Measurements from ENCODE around the gene STX8.
A peak's percentile ranks its signal among the peaks of the same experiment; 100 is the strongest.

Gene STX8

GRCh38 chr17:9270921-9271320, 304.7 kb downstream of the STX8 start:
- Histone ChIP-seq H3K9me3 (ENCODE audit: control insufficient read depth, insufficient read depth, low read depth, low read length) (no peaks in the 10 kb centered on the region), H3K4me3 (ENCODE audit: low read depth, low read length) (no peak overlapping the region), H3K27ac (ENCODE audit: extremely low read depth, low read depth, low read length) (no peak overlapping the region), H3K4me1 (ENCODE audit: control insufficient read depth, insufficient read depth, low read length) (no peaks in the 10 kb centered on the region), H3K36me3 (ENCODE audit: control insufficient read depth in 2 of 2, insufficient read depth in 1 of 2, low read length in 2 of 2) (no peaks in the 10 kb centered on the region)
- POLR2A ChIA-PET = no interaction called here
- CTCF ChIA-PET = no interaction called here
- TF ChIP-seq ZNF701 (tag by site-specific recombination; IDR thresholded peaks at IDR 0.05) = no peak
- no peak for TF ChIP-seq ZNF704 (tag by site-specific recombination; IDR thresholded peaks at IDR 0.05)
- no peak for TF ChIP-seq ZNF202 (tag by site-specific recombination; IDR thresholded peaks at IDR 0.05; ENCODE audit: borderline replicate concordance)
- no peak for TF ChIP-seq ZSCAN16 (tag by site-specific recombination; IDR thresholded peaks at IDR 0.05)
- no peak for TF ChIP-seq ZNF449 (tag by site-specific recombination; IDR thresholded peaks at IDR 0.05)

- no peak overlapping the region for H3K4me3 ChIP-seq (ENCODE audit: low read depth, low read length)
- no peak overlapping the region for H3K27ac ChIP-seq (ENCODE audit: extremely low read depth, low read depth, low read length)
- TF ChIP-seq ZNF76 (tag by site-specific recombination; IDR thresholded peaks at IDR 0.05; ENCODE audit: borderline replicate concordance, low read depth) (no peak), ATF2 (tag by site-specific recombination; IDR thresholded peaks at IDR 0.05; ENCODE audit: low read depth) (peak; percentile 74)
- CTCF ChIA-PET = interaction anchor here (0.7 kb wide), 2 partner anchors 11 to 194 kb away, joined by 3 read pairs; no protein-coding TSS in a partner anchor
- no peaks in the 10 kb centered on the region for H3K36me3 ChIP-seq (ENCODE audit: control insufficient read depth in 2 of 2, insufficient read depth in 1 of 2, low read length in 2 of 2)
- no peaks in the 10 kb centered on the region for H3K9me3 ChIP-seq (ENCODE audit: control insufficient read depth, insufficient read depth, low read depth, low read length)
- H3K4me1 ChIP-seq (ENCODE audit: control insufficient read depth, insufficient read depth, low read length) = no peaks in the 10 kb centered on the region
- POLR2A ChIA-PET = no interaction called here
These were observed 306.1 kb downstream of the STX8 start for GRCh38 chr17:9269350-9270035.

GRCh38 chr17:9268546-9268945, 307.1 kb downstream of the STX8 start:
- H3K4me3 ChIP-seq (ENCODE audit: low read depth, low read length) = no peak overlapping the region
- H3K9me3 ChIP-seq (ENCODE audit: control insufficient read depth, insufficient read depth, low read depth, low read length) = no peaks in the 10 kb centered on the region
- POLR2A ChIA-PET = interaction anchor here (0.7 kb wide), 1 partner anchor 50 kb away, joined by 3 read pairs; no protein-coding TSS in a partner anchor
- CTCF ChIA-PET = interaction anchor here (0.6 to 0.7 kb wide), 2 partner anchors 656 to 1311 kb away, joined by 3 to 6 read pairs; no protein-coding TSS in a partner anchor
- H3K27ac ChIP-seq (ENCODE audit: extremely low read depth, low read depth, low read length) = no peak overlapping the region
- H3K4me1 ChIP-seq (ENCODE audit: control insufficient read depth, insufficient read depth, low read length) = no peaks in the 10 kb centered on the region
- no peaks in the 10 kb centered on the region for H3K36me3 ChIP-seq (ENCODE audit: control insufficient read depth in 2 of 2, insufficient read depth in 1 of 2, low read length in 2 of 2)
- no peak for TF ChIP-seq ZNF600 (tag by site-specific recombination; IDR thresholded peaks at IDR 0.05)
- TF ChIP-seq ZNF623 (tag by site-specific recombination; IDR thresholded peaks at IDR 0.05) = no peak
- no peak for TF ChIP-seq ZNF596 (tag by site-specific recombination; IDR thresholded peaks at IDR 0.05)
- TF ChIP-seq SCRT1 (tag by site-specific recombination; IDR thresholded peaks at IDR 0.05; ENCODE audit: borderline replicate concordance) = no peak
- TF ChIP-seq ZSCAN23 (tag by site-specific recombination; IDR thresholded peaks at IDR 0.05) = no peak
- TF ChIP-seq ZNF621 (tag by site-specific recombination; IDR thresholded peaks at IDR 0.05) = no peak
- TF ChIP-seq ZNF394 (tag by site-specific recombination; IDR thresholded peaks at IDR 0.05; ENCODE audit: borderline replicate concordance) = no peak
- no peak for TF ChIP-seq TCF7L2 (IDR thresholded peaks at IDR 0.05; ENCODE audit: borderline replicate concordance, low read depth, low read length)
- no peak for TF ChIP-seq ZNF843 (tag by site-specific recombination; IDR thresholded peaks at IDR 0.05)
- no peak for TF ChIP-seq REST (tag by site-specific recombination; IDR thresholded peaks at IDR 0.05)
- TF ChIP-seq ZNF624 (tag by site-specific recombination; IDR thresholded peaks at IDR 0.05) = no peak
- no peak for TF ChIP-seq ZNF202 (tag by site-specific recombination; IDR thresholded peaks at IDR 0.05; ENCODE audit: borderline replicate concordance)

Measured in HEK293 (cell line).